ENCODE data around the gene SPDYE1. TPM values are rescaled to one million over a fixed set of nuclear protein-coding genes. Genes with fewer than 3 reads are reported as not detected.
A peak's percentile ranks its signal among the peaks of the same experiment; 100 is the strongest.

SPDYE1 gene
- total and polyA plus RNA-seq, 2 of the 13 experiments (the other 11 are each of a cell fraction or from before 2014, with no cell fraction given): not detected

DNA sequence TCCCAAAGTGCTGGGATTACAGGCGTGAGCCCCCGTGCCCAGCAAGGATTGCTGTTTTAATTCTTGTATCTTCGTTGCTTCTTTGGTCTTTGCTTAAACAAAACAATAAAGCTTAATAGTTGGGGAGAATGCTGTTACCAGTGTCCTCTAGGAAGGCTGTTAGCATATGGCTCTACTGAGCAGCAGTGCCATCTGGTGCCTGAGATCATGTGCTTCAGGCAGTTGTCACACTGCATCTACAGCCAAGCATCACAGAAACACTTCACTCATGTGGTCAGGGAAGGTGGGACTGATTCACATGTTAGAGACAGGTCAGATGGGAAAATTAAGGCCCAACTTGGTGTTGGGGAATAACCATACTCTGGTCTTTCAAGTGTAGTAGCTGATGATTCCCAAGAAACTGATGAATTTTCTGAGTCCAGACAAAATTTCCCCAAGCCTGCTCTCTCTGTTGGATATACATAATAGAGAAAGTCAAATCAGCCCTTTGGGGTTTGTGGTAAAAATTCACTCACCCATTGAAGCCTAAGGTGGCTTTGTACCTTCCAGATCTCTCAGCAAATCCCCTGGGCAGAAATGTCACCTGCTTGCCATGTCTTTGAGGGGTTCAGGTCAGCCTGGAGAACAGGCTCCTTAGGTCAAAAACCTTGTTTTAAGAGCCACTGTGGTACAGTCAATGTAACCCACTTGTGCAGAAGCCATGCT, 43.0 kb upstream of the SPDYE1 start (continued):
- TF ChIP-seq SAP130 (CRISPR knock-in tag; IDR thresholded peaks at IDR 0.05; ENCODE audit: low read depth) (peak; percentile 13; the same call in 1 of the 2 replicates), NR2F1 (CRISPR knock-in tag; IDR thresholded peaks at IDR 0.05) (no peak), ZNF773 (CRISPR knock-in tag; IDR thresholded peaks at IDR 0.05; ENCODE audit: borderline replicate concordance) (no peak), STAG1 (CRISPR knock-in tag; IDR thresholded peaks at IDR 0.05) (peak; percentile 77), SMC3 (IDR thresholded peaks at IDR 0.05; ENCODE audit: low read length) (peak; percentile 66; the same call in 1 of the 2 replicates), EED (CRISPR knock-in tag; IDR thresholded peaks at IDR 0.05) (no peak), SRF (IDR thresholded peaks at IDR 0.05; ENCODE audit: low read depth, low read length) (no peak), TCF7 (IDR thresholded peaks at IDR 0.05; ENCODE audit: low read depth) (no peak), EHMT2 (IDR thresholded peaks at IDR 0.05; ENCODE audit: borderline replicate concordance, low read depth, low read length) (no peak), FOXA1 (IDR thresholded peaks at IDR 0.05) (no peak), FOXA1 (CRISPR knock-in tag; IDR thresholded peaks at IDR 0.05) (no peak), ELF4 (CRISPR knock-in tag; IDR thresholded peaks at IDR 0.05; ENCODE audit: borderline replicate concordance) (no peak), ZIK1 (CRISPR knock-in tag; IDR thresholded peaks at IDR 0.05; ENCODE audit: borderline replicate concordance, low read depth) (no peak), ZMYM2 (CRISPR knock-in tag; IDR thresholded peaks at IDR 0.05) (no peak), SP4 (CRISPR knock-in tag; IDR thresholded peaks at IDR 0.05) (no peak), RAD51 (IDR thresholded peaks at IDR 0.05; ENCODE audit: borderline replicate concordance) (no peak), ZNF382 (CRISPR knock-in tag; IDR thresholded peaks at IDR 0.05; ENCODE audit: borderline replicate concordance) (no peak)
- TF ChIP-seq, protein P1, sequence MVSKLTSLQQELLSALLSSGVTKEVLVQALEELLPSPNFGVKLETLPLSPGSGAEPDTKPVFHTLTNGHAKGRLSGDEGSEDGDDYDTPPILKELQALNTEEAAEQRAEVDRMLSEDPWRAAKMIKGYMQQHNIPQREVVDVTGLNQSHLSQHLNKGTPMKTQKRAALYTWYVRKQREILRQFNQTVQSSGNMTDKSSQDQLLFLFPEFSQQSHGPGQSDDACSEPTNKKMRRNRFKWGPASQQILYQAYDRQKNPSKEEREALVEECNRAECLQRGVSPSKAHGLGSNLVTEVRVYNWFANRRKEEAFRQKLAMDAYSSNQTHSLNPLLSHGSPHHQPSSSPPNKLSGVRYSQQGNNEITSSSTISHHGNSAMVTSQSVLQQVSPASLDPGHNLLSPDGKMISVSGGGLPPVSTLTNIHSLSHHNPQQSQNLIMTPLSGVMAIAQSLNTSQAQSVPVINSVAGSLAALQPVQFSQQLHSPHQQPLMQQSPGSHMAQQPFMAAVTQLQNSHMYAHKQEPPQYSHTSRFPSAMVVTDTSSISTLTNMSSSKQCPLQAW (CRISPR knock-in tag; IDR thresholded peaks at IDR 0.05): no peak
- TF ChIP-seq, protein P2, sequence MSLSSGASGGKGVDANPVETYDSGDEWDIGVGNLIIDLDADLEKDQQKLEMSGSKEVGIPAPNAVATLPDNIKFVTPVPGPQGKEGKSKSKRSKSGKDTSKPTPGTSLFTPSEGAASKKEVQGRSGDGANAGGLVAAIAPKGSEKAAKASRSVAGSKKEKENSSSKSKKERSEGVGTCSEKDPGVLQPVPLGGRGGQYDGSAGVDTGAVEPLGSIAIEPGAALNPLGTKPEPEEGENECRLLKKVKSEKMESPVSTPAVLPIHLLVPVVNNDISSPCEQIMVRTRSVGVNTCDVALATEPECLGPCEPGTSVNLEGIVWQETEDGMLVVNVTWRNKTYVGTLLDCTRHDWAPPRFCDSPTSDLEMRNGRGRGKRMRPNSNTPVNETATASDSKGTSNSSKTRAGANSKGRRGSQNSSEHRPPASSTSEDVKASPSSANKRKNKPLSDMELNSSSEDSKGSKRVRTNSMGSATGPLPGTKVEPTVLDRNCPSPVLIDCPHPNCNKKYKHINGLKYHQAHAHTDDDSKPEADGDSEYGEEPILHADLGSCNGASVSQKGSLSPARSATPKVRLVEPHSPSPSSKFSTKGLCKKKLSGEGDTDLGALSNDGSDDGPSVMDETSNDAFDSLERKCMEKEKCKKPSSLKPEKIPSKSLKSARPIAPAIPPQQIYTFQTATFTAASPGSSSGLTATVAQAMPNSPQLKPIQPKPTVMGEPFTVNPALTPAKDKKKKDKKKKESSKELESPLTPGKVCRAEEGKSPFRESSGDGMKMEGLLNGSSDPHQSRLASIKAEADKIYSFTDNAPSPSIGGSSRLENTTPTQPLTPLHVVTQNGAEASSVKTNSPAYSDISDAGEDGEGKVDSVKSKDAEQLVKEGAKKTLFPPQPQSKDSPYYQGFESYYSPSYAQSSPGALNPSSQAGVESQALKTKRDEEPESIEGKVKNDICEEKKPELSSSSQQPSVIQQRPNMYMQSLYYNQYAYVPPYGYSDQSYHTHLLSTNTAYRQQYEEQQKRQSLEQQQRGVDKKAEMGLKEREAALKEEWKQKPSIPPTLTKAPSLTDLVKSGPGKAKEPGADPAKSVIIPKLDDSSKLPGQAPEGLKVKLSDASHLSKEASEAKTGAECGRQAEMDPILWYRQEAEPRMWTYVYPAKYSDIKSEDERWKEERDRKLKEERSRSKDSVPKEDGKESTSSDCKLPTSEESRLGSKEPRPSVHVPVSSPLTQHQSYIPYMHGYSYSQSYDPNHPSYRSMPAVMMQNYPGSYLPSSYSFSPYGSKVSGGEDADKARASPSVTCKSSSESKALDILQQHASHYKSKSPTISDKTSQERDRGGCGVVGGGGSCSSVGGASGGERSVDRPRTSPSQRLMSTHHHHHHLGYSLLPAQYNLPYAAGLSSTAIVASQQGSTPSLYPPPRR (CRISPR knock-in tag; IDR thresholded peaks at IDR 0.05; ENCODE audit: borderline replicate concordance): no peak
- TF ChIP-seq, protein P3, sequence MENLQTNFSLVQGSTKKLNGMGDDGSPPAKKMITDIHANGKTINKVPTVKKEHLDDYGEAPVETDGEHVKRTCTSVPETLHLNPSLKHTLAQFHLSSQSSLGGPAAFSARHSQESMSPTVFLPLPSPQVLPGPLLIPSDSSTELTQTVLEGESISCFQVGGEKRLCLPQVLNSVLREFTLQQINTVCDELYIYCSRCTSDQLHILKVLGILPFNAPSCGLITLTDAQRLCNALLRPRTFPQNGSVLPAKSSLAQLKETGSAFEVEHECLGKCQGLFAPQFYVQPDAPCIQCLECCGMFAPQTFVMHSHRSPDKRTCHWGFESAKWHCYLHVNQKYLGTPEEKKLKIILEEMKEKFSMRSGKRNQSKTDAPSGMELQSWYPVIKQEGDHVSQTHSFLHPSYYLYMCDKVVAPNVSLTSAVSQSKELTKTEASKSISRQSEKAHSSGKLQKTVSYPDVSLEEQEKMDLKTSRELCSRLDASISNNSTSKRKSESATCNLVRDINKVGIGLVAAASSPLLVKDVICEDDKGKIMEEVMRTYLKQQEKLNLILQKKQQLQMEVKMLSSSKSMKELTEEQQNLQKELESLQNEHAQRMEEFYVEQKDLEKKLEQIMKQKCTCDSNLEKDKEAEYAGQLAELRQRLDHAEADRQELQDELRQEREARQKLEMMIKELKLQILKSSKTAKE (CRISPR knock-in tag; IDR thresholded peaks at IDR 0.05; ENCODE audit: borderline replicate concordance): no peak
